PC-9 (cell line): ENCODE data around the gene TLE3.

ENCODE experiments used
- EZH2 ChIP-seq: fragments of 200-600 bp; sonication (generic); IDR thresholded peaks from 2 replicates; pipeline ENCODE4 v1.8.0; 2017; ENCODE audit warnings: antibody characterized with exemption, low read depth
- TF ChIP-seq, protein P1 (sequence below): fragments of 200-600 bp; sonication (generic); conservative IDR thresholded peaks from 2 replicates; pipeline ENCODE4 v1.6.1; 2017; ENCODE audit warnings: mixed run types, antibody characterized with exemption, mild to moderate bottlenecking, moderate library complexity

DNA sequence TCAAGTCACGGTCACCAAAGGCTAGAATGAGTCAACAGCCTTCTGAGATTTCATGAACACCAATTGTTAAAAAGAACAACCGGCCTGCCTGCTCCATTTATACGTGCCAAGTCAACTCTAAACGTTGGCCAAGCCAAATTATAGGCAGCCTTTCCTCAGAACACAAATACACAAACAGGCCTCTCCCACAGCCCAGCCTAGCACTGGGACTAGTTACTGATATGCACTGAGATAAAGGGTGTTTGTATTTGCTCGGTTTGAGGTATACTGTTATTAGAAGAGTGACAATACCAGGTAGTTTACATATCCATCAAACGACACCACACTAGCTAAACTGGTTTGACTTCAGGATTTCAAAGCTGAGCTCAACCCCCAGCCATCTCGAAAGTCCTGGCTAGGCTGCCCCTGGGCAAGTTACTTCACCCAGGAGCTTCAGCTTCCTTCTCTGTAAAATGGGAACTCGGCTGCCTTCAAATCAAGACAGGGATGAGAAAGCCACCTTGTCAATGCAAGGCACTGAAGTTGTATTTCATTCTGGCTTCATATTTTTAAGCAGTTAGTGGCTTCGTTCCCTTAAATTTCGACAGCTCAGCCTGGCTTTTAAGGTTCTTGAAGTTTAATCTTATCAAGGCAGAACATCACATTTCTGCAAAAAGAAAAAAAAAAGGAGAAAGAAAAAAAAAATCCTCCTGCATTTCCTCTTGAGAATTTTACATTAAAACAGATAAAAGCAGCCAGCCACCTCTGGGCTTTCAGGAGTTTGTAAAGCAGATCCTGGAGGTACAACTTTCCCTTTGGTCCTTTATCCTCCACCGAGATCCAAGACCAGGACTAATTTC lies 4.0 kb downstream of the TLE3 start:
- TF ChIP-seq, protein P1, sequence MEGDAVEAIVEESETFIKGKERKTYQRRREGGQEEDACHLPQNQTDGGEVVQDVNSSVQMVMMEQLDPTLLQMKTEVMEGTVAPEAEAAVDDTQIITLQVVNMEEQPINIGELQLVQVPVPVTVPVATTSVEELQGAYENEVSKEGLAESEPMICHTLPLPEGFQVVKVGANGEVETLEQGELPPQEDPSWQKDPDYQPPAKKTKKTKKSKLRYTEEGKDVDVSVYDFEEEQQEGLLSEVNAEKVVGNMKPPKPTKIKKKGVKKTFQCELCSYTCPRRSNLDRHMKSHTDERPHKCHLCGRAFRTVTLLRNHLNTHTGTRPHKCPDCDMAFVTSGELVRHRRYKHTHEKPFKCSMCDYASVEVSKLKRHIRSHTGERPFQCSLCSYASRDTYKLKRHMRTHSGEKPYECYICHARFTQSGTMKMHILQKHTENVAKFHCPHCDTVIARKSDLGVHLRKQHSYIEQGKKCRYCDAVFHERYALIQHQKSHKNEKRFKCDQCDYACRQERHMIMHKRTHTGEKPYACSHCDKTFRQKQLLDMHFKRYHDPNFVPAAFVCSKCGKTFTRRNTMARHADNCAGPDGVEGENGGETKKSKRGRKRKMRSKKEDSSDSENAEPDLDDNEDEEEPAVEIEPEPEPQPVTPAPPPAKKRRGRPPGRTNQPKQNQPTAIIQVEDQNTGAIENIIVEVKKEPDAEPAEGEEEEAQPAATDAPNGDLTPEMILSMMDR, result no peak
- no peak for TF ChIP-seq EZH2
